HepG2 (cell line): ENCODE measurements around the gene DHRS1. TPM values are rescaled to one million over a fixed set of nuclear protein-coding genes. Genes with fewer than 3 reads are reported as not detected.

Experiments used
- ATF1 ChIP-seq: IDR thresholded peaks from 2 replicates; pipeline ENCODE4 v1.6.1; 2016; ENCODE audit warnings: mild to moderate bottlenecking, control low read depth
- BRF2 ChIP-seq: sonication (generic); formaldehyde crosslinking; IDR thresholded peaks from 2 replicates; pipeline ENCODE4 v1.8.1; 2022; ENCODE audit warnings: mild to moderate bottlenecking, missing genetic modification reagents
- CHD4 ChIP-seq: fragments of 200-600 bp; sonication (generic); IDR thresholded peaks from 2 replicates; pipeline ENCODE4 v1.7.0; 2017; ENCODE audit warnings: mild to moderate bottlenecking, low read length, borderline replicate concordance
- HNF1B ChIP-seq: sonication (generic); formaldehyde crosslinking; IDR thresholded peaks from 2 replicates; pipeline ENCODE4 v1.5.1; 2020; ENCODE audit warnings: mild to moderate bottlenecking, moderate library complexity, missing genetic modification reagents
- HNRNPUL1 ChIP-seq: fragments of 200-400 bp; formaldehyde crosslinking; IDR thresholded peaks from 2 replicates; pipeline ENCODE4 v1.6.1; 2017; ENCODE audit warnings: low read depth, mild to moderate bottlenecking, low read length, moderate library complexity
- IKZF5 ChIP-seq: IDR thresholded peaks from 2 replicates; pipeline ENCODE4 v1.6.1; 2018; ENCODE audit warnings: missing genetic modification reagents, mild to moderate bottlenecking, missing compliant biosample characterization
- IRF9 ChIP-seq: sonication (generic); formaldehyde crosslinking; IDR thresholded peaks from 2 replicates; pipeline ENCODE4 v1.8.0; 2022; ENCODE audit warnings: missing genetic modification reagents, mild to moderate bottlenecking, borderline replicate concordance
- JDP2 ChIP-seq: sonication (generic); formaldehyde crosslinking; IDR thresholded peaks from 2 replicates; pipeline ENCODE4 v1.8.1; 2022; ENCODE audit warnings: missing genetic modification reagents, borderline replicate concordance
- MAZ ChIP-seq, 2 experiments: sonication (generic) in 1 of 2; formaldehyde crosslinking in 1 of 2; IDR thresholded peaks; 2 replicates each; pipeline versions ENCODE4 v1.5.0 to v1.6.1; 2012 to 2020; ENCODE audit warnings: low read depth in 2 of 2, mild to moderate bottlenecking in 2 of 2, borderline replicate concordance in 1 of 2, improper control_type of control experiment in 1 of 2, low read length in 1 of 2, missing genetic modification reagents in 1 of 2, moderate library complexity in 1 of 2
- NR1H2 ChIP-seq: sonication (generic); formaldehyde crosslinking; IDR thresholded peaks from 2 replicates; pipeline ENCODE4 v1.8.1; 2022; ENCODE audit warnings: low read depth, missing genetic modification reagents, borderline replicate concordance
- POLR2AphosphoS2 ChIP-seq: IDR thresholded peaks from 2 replicates; pipeline ENCODE4 v1.6.1; 2011; ENCODE audit warnings: low read depth, low read length, improper control_type of control experiment
- SIX1 ChIP-seq: sonication (generic); formaldehyde crosslinking; IDR thresholded peaks from 2 replicates; pipeline ENCODE4 v1.4.0; 2020; ENCODE audit warnings: missing genetic modification reagents, borderline replicate concordance
- TOPORS ChIP-seq: sonication (generic); formaldehyde crosslinking; IDR thresholded peaks from 2 replicates; pipeline ENCODE4 v1.8.0; 2023; ENCODE audit warnings: mild to moderate bottlenecking, missing genetic modification reagents
- ZFP36 ChIP-seq: fragments of 150-350 bp; IDR thresholded peaks from 2 replicates; pipeline ENCODE4 v1.6.1; 2018; ENCODE audit warnings: borderline replicate concordance, low read length, low read depth; ENCODE audit not compliant: partially characterized antibody
- ZMAT3 ChIP-seq: sonication (generic); formaldehyde crosslinking; conservative IDR thresholded peaks from 2 replicates; pipeline ENCODE4 v1.7.0; 2021; ENCODE audit warnings: missing genetic modification reagents
- ZNF326 ChIP-seq: sonication (generic); formaldehyde crosslinking; IDR thresholded peaks from 2 replicates; pipeline ENCODE4 v1.4.0; 2020; ENCODE audit warnings: missing genetic modification reagents, borderline replicate concordance
- ZNF709 ChIP-seq: sonication (generic); formaldehyde crosslinking; IDR thresholded peaks from 2 replicates; pipeline ENCODE4 v1.5.0; 2020; ENCODE audit warnings: mild to moderate bottlenecking, missing genetic modification reagents
- ZNF747 ChIP-seq: sonication (generic); formaldehyde crosslinking; IDR thresholded peaks from 2 replicates; pipeline ENCODE4 v1.8.1; 2023; ENCODE audit warnings: missing genetic modification reagents, mild to moderate bottlenecking, borderline replicate concordance
- ZZZ3 ChIP-seq: sonication (generic); formaldehyde crosslinking; IDR thresholded peaks from 2 replicates; pipeline ENCODE4 v1.4.0; 2020; ENCODE audit warnings: missing genetic modification reagents, mild to moderate bottlenecking, borderline replicate concordance
- polyA plus RNA-seq, 8 experiments: library from polyadenylated mRNA; depleted of rRNA in 3 of 8; stranded (reverse) in 7 of 8; unstranded in 1 of 8; fragments of >200 nt; fragmentation: Illumina TruSeq in 4 of 8; extraction: Trizol in 4 of 8; gene quantifications; 2 replicates each; pipeline versions ENCODE4 v1.2.1 to v1.2.3, GENCODE V29; 2011 to 2016; ENCODE audit warnings: low read depth in 4 of 8, missing spikeins in 1 of 8, mixed read lengths in 1 of 8; ENCODE audit not compliant: insufficient read depth in 1 of 8
- total RNA-seq, 5 experiments: library from RNA; depleted of rRNA; stranded (reverse); fragments of >200 nt; fragmentation: Illumina TruSeq; extraction: Trizol; gene quantifications; 2 replicates each; pipeline ENCODE4 v1.2.3, GENCODE V29; 2016; ENCODE audit warnings: low read depth in 1 of 5

Gene DHRS1
- total and polyA plus RNA-seq, 2 of the 13 experiments (the other 11 are each of a cell fraction or from before 2014, with no cell fraction given), result 49.8 to 60.8 TPM

GRCh38 chr14:24307575-24308341, 8.2 kb upstream of the DHRS1 start, which contains the start of gene CIDEB (continued):
- TF ChIP-seq ZNF747, result peak; percentile 12; the same call in 1 of the 2 replicates
- TF ChIP-seq IKZF5 (CRISPR knock-in tag), result peak; percentile 97
- no peak for TF ChIP-seq NR1H2 (CRISPR knock-in tag)
- no peak for TF ChIP-seq JDP2 (CRISPR knock-in tag)
- peak; percentile 94 for TF ChIP-seq ZZZ3 (CRISPR knock-in tag)
- TF ChIP-seq IRF9 (CRISPR knock-in tag), result peak; percentile 67; the same call in 1 of the 2 replicates
- peak; percentile 97 for TF ChIP-seq HNF1B (CRISPR knock-in tag)
- no peak for TF ChIP-seq POLR2AphosphoS2
- TF ChIP-seq MAZ (IDR thresholded peaks at IDR 0.05; ENCODE audit: borderline replicate concordance, low read depth, low read length), result peak; percentile 100
- peak; percentile 99 for TF ChIP-seq MAZ (CRISPR knock-in tag; IDR thresholded peaks at IDR 0.05; ENCODE audit: low read depth)
- TF ChIP-seq ZNF709 (CRISPR knock-in tag), result peak; percentile 85; the same call in 1 of the 2 replicates
- TF ChIP-seq BRF2 (CRISPR knock-in tag), result no peak
- TF ChIP-seq ATF1, result no peak
- TF ChIP-seq ZNF326 (CRISPR knock-in tag), result peak; percentile 49; the same call in 1 of the 2 replicates
- TF ChIP-seq HNRNPUL1, result no peak
- TF ChIP-seq ZFP36, result no peak
- peak; percentile 36 for TF ChIP-seq ZMAT3 (CRISPR knock-in tag)
- peak; percentile 86; the same call in 1 of the 2 replicates for TF ChIP-seq TOPORS
- TF ChIP-seq CHD4, result peak; percentile 90; the same call in 1 of the 2 replicates
- 0 out of 2 replicates have a peak, but pooled peaks have one; percentile 50 for TF ChIP-seq SIX1 (CRISPR knock-in tag)
